ENCODE data around the gene ANAPC5. TPM values are rescaled to one million over a fixed set of nuclear protein-coding genes. Genes with fewer than 3 reads are reported as not detected.

ANAPC5 gene
- total RNA-seq, 1 experiment from 2014 or later, result 101 TPM

- no peaks in the 10 kb centered on the region for H3K27me3 ChIP-seq (ENCODE audit: insufficient read depth, low read length)
- H2BK15ac ChIP-seq (ENCODE audit: low read depth, low read length), result no peak overlapping the region
- H2BK12ac ChIP-seq (ENCODE audit: insufficient read length, low read depth, low read length), result no peak overlapping the region
- H4K91ac ChIP-seq (ENCODE audit: insufficient read length, low read depth, low read length), result no peak overlapping the region
- no peak overlapping the region for H2BK120ac ChIP-seq (ENCODE audit: low read depth, low read length, poor library complexity, severe bottlenecking)
- Mint-ChIP-seq H3K27ac (no peak overlapping the region), H3K4me3 (no peak overlapping the region), H3K36me3 (ENCODE audit: insufficient read depth in 1 of 3, low read depth in 3 of 3) (peaks cover 30 to 87% (median 83%) of the 10 kb centered on the region in 3 experiments; a peak in 6 of 7 replicates), H3K27me3 (ENCODE audit: low read depth) (no peaks in the 10 kb centered on the region), H3K9me3 (no peaks in the 10 kb centered on the region), H3K4me1 (no peaks in the 10 kb centered on the region)
- no peak overlapping the region for H3K56ac ChIP-seq (ENCODE audit: insufficient read length, low read depth, low read length)
- no peaks in the 10 kb centered on the region for H3K4me1 ChIP-seq (ENCODE audit: insufficient read depth, low read length)
- H3K79me2 ChIP-seq (ENCODE audit: insufficient read depth, low read length), result no peaks in the 10 kb centered on the region
- H4K20me1 ChIP-seq (ENCODE audit: control insufficient read depth, insufficient read depth, insufficient read length), result no peaks in the 10 kb centered on the region
- H3K4me2 ChIP-seq (ENCODE audit: insufficient read depth, insufficient read length, low read length), result no peak overlapping the region
- no peaks in the 10 kb centered on the region for H3K9me3 ChIP-seq (ENCODE audit: control insufficient read depth, low read depth, low read length)
- no peak overlapping the region for H3K4ac ChIP-seq (ENCODE audit: low read depth, low read length)
- no peak overlapping the region for H2BK20ac ChIP-seq (ENCODE audit: low read depth, low read length, poor library complexity, severe bottlenecking)
- no CpG with 5 or more reads among the region's 6 CpGs for WGBS (ENCODE audit: extremely low coverage, insufficient read length, low lambda C conversion rate)
- H3K27ac ChIP-seq (ENCODE audit: insufficient read length, low read depth, low read length), result no peak overlapping the region
- no peak overlapping the region for H3K18ac ChIP-seq (ENCODE audit: insufficient read length, low read depth, low read length)
- no peaks in the 10 kb centered on the region for H3K23me2 ChIP-seq (ENCODE audit: insufficient read length, low read depth, low read length, poor library complexity, severe bottlenecking)
- no peak for DNase-seq
- H3T11ph ChIP-seq (ENCODE audit: low read length), result no peak overlapping the region
- no peak for TF ChIP-seq CTCF (conservative IDR thresholded peaks at IDR 0.05)
- H3K9ac ChIP-seq (ENCODE audit: extremely low read depth, insufficient read length, low read length), result no peak overlapping the region
- no peak overlapping the region for H3K14ac ChIP-seq (ENCODE audit: insufficient read depth, low read length)
- H4K5ac ChIP-seq (ENCODE audit: insufficient read length, low read depth, low read length), result no peak overlapping the region
- no peak overlapping the region for H4K8ac ChIP-seq (replicated peaks; ENCODE audit: insufficient read length, low read depth, low read length)
- H2AK5ac ChIP-seq (ENCODE audit: insufficient read length, low read length), result no peak overlapping the region
- no peaks in the 10 kb centered on the region for H3K79me1 ChIP-seq (ENCODE audit: insufficient read depth, low read depth, low read length, poor library complexity, severe bottlenecking)
- no peak overlapping the region for H2AFZ ChIP-seq (ENCODE audit: low read length)
- H3K23ac ChIP-seq (ENCODE audit: insufficient read length, low read depth, low read length), result no peak overlapping the region
- H2BK5ac ChIP-seq (ENCODE audit: insufficient read length, low read length), result no peak overlapping the region
These were observed 21.0 kb downstream of the ANAPC5 start for GRCh38 chr12:121331248-121331647.
